HG02763 (cell line): ENCODE data around the gene YY1.
A peak's percentile ranks its signal among the peaks of the same experiment; 100 is the strongest.
"Not testable (repeated sequence)": the region's sequence is repeated elsewhere in the genome, so short reads cannot be mapped to it uniquely, and the experiment has no call there.

Source experiments
- ATAC-seq: cut with Tn5 transposase; IDR thresholded peaks from one replicate; pipeline ENCODE4 v1.9.1; 2021; ENCODE audit warnings: mild to moderate bottlenecking, moderate library complexity; ENCODE audit not compliant: unreplicated experiment

Gene YY1

GRCh38 chr14:100295376-100296105 is 56.6 kb downstream of the YY1 start:
- ATAC-seq, result no peak

DNA sequence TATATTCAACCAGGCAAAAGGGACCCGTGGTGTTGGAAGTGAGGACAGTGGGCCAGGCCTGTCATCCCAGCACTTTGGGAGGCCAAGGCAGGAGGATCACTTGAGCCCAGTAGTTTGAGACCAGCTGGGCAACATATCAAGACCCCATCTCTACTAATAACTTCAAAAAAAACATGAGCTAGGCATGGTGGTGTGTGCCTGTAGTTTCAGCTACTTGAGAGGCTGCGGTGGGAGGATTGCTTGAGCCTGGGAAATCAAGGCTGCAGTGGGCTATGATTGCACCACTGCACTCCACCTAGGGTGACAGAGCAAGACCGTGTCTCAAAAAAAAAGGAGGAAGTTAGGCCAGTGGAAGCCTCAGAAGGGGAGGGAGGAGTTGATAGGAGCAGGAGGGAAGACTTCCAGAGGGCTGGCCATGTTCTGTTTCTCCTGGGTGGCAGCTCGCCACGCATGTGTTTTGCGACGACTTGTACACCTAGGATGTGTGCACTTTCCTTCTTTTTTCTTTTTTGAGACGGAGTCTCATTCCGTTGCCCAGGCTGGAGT is 57.2 kb downstream of the YY1 start:
- no peak for ATAC-seq

DNA sequence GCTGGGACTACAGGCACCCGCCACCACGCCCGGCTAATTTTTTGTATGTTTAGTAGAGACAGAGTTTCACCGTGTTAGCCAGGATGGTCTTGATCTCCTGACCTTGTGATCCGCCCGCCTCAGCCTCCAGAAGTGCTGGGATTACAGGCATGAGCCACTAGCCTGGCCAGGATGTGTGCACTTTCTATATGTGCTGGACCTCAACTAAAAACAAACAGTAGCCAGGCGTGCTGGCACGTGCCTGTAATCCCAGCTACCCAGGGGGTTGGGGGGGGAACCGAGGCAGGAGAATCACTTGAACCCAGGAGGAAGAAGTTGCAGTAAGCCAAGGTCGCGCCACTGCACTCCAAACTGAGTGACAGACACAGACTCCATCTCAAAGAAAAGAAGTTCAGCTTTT is 57.8 kb downstream of the YY1 start:
- ATAC-seq, result not testable (repeated sequence)

GRCh38 chr14:100297320-100298300 is 58.7 kb downstream of the YY1 start:
- peak; percentile 81 for ATAC-seq

DNA sequence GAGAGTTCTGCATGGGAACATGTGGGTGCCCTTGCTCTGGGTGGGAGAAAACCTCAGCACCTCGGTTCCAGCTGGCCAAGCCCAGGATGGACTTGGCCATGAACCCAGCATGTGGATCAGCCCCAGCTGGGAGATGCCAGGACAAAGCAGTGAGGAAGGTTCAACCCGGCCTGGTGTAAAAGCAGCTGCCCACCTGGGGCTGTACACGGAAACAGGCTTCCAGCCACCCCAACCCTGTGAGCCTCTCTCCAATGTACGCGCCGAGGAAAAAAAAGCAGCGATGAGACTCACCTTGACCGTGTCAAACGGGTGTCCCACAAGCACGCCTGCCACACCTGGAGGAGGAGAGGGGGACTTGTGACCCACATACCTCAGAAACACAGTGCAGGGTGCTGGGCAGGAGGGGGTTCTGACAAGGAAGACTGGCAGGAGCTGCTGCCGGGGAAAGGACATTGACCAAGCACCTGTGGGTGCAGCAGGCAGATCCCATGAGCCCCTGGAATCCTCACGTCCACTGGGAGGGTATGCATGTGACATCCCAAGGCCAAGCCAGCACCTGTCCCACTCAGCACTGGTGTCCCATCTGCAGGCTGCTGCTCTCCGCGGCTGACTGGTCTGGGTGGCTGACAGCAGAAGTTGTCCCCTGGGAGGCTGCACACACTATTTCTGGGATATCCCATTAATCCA is 59.8 kb downstream of the YY1 start:
- no peak for ATAC-seq

- ATAC-seq, result no peak
Observed at GRCh38 chr14:100299238-100299560, 60.3 kb downstream of the YY1 start.

- ATAC-seq, result no peak
Observed at GRCh38 chr14:100302616-100303015, 63.7 kb downstream of the YY1 start.

DNA sequence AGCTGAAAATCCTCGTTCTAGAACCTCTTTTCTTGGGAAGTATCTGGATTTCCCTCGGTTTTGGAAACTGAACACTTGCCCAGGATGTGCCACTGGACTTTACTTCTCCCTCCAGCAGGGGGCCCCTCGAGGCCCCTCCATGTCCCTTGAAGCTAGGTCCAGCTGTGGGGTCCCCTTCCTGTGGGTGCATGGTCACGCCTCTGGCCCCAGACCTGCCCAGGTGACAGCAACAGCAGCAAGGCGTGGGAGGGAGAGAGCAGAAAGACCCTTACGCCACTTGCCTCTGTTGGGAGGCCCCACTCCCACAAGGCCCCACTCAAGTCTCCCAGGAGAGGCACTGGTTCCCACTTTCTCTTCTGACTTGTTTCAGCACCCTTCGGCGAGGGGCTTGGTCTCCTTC is 64.2 kb downstream of the YY1 start:
- ATAC-seq, result no peak

DNA sequence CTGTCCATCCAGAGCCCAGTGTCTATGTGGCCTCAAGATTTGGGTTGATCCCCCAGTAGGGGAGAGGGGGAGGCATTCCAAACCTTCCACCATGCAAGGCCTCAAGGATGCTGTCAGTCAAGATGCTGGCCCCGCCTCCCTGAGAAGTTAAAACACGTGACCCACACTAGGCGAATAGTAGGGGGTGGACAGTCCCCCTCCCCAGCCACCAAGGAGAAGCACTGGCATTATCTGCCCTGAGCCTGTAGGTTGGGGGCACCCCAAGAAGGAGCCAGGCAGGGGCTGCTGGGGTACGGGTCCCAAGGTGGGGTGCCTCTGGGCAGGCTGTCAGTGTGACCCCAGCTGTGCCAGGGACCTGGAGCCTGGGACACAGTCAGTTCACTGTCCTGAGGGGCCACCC is 65.0 kb downstream of the YY1 start:
- no peak for ATAC-seq

GRCh38 chr14:100304825-100305323 is 65.9 kb downstream of the YY1 start:
- ATAC-seq, result no peak

DNA sequence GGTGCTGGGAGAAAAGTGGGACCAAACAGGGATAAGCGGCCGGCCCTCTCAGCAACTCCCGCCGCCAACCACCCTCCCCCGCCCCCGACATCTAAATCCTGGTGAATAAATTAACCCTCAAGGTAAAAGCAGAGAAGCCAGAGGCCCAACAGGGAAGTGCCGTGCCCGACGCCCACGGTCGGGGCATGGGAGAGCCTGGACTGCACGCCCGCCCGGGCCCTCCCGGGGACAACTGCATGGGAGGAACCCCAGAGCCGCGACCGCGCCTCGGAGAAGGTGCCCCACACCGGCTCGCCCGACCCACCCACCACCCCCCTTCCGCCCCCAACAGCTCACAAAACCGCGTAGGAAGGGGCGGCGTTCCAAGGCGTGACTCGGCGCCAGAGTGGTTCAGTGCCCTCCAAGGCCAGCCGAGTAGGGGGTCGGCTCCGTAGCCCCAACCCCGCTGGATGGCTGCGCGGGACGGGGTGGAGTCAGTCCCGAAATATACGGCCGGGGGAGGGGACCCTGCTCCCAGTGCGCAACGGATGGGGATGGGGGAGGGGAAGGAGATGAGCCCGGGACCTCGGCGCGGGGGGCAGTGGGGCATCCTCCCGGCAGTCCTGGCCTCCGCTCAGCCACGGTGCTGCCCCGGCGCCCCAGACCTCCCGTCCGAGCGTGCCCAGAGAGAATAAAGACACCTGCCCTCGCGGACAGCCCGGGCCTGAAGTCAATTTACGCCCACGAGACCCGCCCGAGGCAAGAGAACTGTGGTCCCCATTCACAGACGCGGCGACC is 66.6 kb downstream of the YY1 start:
- ATAC-seq, result no peak

- peak; percentile 84 for ATAC-seq
Observed at GRCh38 chr14:100306101-100306997, 67.4 kb downstream of the YY1 start, which contains the start of gene SLC25A29. Gene SLC25A29, minus strand, starts transcription at chr14:100306444. Its CDS starts 212 bp downstream, at chr14:100306232.

DNA sequence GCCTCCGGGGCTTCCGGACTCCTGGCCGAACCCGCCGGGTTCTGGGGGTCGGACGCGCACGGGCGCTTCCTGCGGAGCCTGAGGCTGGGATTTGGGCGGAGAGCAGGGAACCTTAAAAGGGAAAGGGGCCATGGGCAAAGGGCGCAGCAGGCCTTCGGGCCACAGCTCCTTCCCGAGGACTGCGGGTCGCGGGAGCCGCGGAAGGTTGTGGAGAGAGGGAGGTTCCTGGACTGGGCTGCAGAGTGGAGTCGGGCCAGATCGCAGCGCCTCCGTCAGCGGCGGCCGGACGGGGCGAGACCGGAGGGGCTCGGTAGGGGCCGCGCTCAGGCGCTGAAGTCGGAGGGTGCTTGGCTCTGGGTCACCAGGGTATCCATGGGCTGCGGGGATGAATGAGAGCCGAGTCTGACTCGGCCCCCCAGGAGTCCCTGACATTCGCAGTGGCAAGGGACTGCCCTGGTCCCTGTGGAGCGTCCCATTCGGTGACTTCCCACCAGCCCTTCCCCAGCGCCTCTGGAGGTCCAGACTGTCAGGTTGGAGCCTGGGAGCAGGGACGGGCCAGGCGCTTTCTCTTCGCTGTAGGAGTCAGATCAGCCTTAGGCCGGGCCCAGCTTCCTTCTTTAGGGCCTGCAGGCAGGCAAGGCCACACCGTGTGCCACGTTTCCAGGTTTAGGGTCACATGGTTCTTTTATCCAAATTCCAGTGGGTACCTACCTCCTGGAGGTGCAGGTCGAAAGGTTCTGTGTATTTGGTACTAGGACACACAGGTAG is 68.2 kb downstream of the YY1 start:
- ATAC-seq, result no peak

- ATAC-seq, result no peak
Observed at GRCh38 chr14:100307766-100308426, 69.0 kb downstream of the YY1 start.

DNA sequence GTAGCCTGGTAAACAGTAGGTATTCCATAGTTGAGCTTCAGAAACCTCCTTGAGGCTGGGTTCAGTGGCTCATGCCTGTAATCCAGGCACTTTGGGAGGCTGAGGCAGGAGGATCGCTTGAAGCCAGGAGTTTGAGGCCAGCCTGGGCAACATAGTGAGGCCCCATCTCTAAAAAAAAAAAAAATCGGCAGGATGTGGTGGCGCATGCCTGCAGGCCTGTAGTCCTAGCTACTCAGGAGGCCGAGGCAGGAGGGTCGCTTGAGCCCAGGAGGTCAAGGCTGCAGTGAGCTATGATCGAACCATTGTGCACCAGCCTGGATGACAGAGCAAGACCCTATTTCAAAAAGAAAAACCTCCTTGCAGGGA is 69.5 kb downstream of the YY1 start:
- not testable (repeated sequence) for ATAC-seq

GRCh38 chr14:100309028-100309737 is 70.2 kb downstream of the YY1 start:
- no peak for ATAC-seq
